ENCODE measurements around the gene CX3CR1.
"Not testable (repeated sequence)": the region's sequence is repeated elsewhere in the genome, so short reads cannot be mapped to it uniquely, and the experiment has no call there.

CX3CR1 gene

DNA sequence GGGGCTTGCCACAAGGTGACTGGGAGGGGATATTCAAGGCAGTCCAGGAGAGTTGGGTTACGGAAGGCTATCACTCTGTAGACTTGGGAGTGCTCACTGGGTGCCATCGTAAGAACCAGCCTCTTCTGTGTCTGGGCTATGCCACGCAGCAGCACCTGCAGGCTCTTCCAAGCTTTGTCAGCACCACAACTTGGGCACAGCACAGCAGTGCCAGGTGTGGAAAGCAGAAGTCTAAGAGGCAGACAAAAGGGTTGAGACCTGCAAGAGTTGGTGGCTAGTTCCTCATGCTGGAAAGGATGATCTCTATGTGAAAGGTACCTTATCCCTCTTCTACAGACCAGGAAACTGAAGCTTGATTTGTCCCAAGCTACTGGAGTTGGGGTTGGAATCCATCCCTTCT lies 15.8 kb downstream of the CX3CR1 start:
- DNase-seq (ENCODE audit: low spot score) = no peak

DNA sequence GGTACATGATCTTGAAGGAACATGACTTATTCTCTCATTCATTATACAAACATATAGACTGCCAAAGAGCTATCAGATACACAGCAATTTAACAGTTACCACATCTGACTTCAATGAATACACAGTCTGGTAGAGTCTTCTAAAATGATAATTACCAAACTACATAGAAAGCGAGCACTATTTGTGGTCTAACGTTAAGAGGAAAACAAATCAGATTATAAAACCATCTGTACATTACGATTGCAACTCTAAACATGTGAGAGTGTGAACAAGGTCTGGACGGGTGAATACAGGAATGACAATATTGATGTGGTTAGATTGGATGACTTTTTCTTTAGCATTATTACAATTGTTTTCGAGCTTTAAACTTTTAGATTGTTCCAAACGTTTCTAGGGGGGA lies 16.3 kb downstream of the CX3CR1 start:
- no peak for DNase-seq (ENCODE audit: low spot score)

DNA sequence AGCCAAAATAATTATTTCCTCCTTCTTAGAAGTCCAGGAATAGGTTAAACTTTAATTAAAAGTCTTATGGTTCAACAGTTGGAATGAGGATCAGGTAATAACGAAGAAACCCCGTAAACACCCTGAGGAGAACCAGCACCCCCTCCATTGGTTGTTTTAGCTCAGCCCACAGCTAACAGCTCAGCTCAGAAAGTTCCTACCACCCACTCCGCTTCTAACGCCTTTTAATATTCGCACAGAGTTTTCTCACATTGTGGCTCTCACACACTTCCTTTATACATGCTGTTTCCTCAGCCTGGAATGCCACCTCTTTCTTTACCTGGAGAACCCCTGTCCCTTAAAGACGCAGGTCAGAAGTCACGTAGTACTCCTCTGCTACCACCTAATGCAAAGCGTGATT lies 17.0 kb downstream of the CX3CR1 start:
- DNase-seq (ENCODE audit: low spot score) = no peak

DNA sequence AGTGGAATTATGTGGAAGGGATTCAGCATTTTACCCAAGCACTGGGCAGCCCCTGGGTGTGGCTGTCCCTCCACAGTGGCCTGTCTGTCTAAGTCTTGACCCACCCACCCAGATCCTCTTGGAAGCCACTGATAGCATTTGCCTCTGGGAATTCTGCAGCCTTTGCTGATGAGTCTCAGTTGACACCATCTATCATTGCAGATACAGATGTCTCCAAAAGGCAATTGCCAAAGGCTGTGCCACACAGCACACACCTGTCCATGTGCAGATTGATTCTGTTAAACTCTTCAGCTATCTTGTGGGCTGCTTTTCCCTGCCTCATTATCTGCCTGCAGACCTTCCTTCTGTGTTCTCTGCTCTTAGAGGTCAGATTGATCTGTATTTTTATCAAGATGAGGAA lies 18.1 kb downstream of the CX3CR1 start:
- DNase-seq (ENCODE audit: low spot score) = no peak

DNA sequence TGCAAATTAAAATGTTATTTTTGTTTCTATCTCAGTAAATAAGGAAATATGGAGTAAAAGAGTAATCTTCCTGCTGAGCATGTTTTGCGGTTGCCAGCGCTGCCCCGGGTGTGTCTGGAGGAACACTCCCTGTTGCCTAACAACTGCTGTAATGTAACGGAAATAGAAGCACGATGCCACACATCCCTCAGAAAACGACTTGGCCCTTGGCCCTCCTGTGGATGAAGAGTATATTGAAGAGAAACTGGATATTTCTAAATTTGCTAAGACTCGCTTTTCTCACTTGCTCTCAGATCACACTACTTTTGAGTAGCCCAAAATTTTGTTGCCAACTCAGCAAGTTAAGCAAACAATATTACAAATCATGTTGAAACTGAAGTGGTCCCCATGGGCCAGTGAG lies 18.9 kb downstream of the CX3CR1 start:
- peak; percentile 83 for DNase-seq (ENCODE audit: low spot score)

DNA sequence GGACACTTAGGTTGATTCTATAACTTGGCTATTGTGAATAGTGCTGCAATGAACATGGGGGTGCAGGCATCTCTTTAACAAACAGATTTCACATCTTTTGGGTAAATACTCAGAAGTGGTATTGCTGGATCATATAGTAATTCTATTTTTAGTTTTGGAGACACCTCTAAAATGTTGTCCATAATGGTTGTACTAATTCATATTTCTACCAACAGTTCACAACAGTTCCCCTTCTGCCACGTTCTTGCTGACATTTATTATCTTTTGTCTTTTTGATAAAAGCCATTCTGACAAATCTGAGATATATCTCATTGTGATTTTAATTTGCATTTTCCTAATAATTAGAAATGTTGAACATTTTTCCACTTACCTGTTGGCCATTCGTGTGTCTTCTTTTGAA lies 19.5 kb downstream of the CX3CR1 start:
- DNase-seq (ENCODE audit: low spot score) = no peak

DNA sequence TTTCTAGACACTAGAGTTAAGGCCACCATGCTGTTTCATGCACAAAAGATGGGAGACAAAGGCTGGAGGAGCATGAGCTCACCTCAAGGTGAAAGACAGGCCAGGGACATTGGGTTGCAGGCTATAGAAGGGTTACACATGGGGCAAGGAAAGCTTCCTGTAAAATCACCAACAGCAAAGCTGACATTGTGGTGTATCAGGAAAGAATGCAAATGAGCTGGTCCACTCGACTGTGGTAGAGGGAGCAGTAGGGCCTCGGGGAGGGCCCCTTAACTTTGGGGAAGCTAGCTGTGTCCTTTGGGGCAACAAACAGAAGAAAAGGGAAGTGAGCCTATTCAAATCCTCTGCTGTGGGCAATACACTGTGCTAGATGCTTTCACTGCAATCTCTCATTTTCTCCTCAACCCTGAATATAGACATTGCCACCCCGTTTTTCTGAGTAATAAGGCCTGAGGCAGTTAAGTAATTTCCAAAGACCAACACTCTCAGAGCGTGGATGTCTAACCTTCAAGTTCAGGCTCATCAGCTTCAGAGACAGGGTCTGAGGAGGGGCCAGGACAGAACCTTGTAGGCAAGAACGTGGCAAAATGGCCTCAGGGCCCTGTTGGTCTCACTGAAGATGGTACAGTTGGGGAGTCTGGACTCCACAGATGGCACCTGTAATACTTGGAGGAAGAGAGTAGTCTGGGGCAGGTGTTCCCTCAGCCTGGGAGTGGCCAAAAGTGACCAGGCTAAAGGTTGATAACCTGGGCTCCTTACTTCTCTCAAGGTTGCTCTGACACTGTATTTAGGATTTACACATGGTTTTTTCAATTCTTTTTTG lies 24.1 kb downstream of the CX3CR1 start:
- DNase-seq (ENCODE audit: low spot score) = peak; percentile 86

DNA sequence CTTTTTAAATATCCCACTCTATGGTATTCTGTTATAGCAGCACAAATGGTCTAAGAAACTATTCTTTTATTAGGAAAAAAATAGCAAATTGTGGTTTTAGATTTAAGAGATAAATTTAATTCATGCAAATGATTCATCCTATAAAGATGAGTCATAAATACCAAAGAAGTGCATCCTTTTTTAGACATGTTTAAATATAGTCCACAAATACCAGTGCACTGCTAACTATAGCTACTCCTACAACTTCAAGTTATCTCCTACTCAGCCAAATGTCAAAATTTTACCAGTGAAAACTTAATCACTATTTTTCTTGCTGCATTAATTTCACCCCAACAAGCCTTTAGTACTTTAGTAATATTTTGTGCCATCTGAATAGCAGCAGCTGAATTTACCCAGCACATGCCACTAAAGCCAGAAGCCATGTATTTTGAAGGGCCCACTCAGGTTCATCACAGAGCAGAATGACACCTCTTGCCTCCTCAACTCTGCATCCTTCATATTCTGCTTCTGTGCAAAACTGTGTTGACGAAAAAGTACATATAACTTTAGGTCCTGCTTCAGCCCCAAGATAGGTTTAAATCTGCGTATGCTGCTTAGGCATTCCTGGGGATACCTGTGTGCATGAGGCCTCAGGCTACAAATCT lies 24.9 kb downstream of the CX3CR1 start:
- peak; percentile 46 for DNase-seq (ENCODE audit: low spot score)

DNA sequence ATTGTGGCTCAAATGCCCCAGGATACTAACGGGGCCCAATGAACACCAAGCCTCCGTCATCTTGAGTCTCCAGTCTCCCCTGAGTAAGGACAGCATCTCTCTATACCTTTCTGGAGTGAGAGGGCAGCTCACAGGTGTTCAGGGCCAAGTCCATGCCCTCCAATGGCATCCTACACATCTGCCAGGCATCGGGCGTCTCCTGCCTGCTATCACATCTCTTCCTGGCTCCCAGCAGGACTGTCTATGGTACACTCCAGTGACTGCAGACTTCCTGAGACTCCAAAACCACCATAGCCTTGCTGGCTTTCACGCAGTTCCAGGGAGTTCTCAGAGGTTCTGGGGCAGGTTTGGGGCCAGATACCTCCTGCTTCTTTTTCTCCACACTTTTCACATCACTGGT lies 28.3 kb downstream of the CX3CR1 start:
- no peak for DNase-seq (ENCODE audit: low spot score)

DNA sequence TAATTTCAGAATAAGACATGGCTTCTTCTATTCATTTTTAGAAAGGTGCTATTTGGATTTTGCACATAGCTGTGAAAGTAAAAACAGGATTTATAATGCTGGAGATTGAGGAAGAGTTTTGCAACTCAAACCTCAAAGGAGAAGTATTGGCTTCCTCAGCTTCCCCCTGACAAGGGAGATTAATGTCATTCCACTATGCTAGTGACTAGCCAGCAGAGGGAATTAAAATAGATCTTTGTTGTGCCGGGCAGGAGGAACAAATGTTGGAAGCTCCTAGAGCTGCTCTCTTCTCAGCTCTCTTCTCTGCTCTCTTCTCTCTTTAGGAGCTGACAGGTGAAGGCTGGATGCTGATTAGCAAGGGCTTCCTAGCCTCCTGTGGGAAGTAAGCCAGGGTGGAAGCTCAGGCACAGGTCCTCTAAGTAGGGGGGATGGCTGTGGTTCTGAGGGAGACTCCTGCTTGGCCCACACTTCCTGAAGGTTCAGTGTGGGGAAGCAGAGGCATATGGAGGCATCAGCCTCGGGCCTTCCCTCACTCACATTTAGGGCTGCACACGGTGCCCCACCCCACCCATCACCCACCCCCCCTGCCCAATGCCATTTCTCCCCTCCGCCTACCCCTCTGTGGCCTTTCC lies 29.6 kb downstream of the CX3CR1 start:
- no peak for DNase-seq (ENCODE audit: low spot score)

DNA sequence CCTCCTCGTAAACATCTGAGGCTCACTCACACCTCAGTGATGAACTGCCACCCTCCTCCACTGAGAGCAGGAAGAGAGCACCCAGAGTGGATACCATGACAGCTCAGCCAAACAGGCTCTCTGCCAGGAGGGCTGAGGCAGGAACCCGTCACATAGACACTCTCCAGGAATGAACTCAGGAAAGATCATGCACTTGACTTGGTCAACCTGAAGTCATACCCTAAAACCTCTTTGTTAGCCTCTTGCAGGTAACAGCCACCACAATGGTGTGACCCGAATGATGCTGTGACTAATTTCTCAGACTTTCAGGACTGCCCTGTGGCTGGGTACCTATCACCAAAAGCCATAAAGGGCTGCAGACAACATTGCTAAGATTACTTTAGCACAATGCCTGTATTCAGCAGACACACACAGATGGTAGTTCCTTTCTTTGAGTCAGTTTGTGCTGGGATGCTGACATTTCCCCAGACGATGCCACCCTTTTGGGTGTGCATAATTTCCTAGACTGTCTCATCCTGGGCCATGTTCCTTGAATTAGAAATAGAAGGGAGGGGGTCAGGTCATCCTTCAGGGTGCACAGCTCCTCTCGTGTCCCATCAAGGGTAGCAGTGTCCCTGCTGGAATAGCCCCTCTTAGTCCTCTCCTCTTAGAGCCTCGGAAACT lies 30.3 kb downstream of the CX3CR1 start:
- no peak for DNase-seq (ENCODE audit: low spot score)

DNA sequence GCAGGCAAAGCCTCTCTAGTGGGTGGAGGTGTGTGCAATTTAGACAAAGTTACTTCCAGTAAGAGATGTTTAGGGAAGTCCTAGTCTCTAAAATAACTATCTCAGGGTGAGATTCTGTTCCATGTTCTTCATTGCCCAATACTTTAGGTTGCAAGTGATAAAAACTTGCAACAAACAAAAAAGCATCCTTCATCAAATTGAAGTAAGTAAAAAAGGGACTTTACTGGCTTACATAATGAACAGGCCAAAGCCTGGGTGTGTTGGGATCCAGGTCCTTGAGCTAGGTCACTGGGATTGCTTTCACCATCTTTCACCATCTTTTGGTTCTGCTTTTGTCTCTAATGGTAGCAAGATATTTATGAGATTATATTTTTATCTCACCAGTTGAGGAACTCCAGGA lies 38.3 kb downstream of the CX3CR1 start:
- no peak for DNase-seq (ENCODE audit: low spot score)

DNA sequence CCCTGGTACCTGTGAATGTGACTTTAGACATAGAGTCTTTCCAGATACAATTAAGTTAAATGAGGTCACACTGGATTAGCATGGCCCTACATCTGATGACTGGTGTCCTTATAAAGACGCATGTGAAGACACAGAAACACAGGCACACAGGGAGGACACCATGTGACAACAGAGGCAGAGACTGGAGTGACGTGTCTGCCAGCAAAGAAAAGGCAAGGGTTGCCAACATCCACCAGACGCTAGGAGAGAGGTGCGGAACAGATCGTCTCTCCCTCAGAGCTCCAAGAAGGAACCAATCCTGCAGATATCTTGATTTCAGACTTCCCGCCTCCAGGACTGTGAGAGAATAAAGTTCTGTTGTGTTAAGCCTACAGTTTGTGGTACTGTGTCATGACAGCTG lies 42.8 kb downstream of the CX3CR1 start:
- no peak for DNase-seq (ENCODE audit: low spot score)

DNA sequence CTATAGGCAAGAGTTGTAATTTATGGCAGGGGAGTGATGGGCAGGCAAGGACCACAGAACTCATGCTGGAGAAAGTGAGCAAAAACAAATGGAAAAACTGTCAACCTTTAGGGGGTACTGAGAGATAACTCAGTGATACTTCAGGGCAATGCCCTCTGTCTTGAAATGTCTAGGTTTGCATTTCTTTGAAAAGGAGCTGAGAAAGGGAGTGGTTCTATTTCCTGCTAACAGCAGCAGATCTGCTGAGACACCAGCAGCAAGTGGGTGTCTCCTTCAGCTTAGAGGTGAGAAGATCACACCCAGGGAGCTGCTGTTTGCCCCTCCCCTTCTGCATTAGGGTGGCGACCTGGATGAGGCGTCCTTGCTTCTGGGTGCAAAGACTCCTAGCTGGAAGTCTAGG lies 45.2 kb downstream of the CX3CR1 start:
- no peak for DNase-seq (ENCODE audit: low spot score)

DNA sequence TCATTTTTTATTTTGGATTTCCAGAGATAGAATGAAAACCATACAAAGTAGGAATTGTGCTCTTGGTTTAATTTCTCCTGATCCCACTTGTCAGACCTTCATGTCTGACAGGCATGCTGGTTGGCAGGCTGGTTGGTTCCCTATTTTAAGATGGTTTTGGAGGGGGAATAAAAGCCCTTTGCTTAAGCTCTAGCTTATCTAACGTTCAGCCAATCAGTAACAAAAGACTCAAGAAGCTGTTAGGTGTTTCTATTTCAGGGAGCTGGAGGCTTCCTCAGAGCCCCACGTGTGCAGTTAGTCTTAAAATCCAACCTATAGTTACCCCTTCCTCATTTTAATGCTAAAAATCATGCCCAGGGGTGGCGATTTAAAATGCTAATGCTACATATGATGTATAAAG lies 47.0 kb downstream of the CX3CR1 start:
- DNase-seq (ENCODE audit: low spot score) = no peak

DNA sequence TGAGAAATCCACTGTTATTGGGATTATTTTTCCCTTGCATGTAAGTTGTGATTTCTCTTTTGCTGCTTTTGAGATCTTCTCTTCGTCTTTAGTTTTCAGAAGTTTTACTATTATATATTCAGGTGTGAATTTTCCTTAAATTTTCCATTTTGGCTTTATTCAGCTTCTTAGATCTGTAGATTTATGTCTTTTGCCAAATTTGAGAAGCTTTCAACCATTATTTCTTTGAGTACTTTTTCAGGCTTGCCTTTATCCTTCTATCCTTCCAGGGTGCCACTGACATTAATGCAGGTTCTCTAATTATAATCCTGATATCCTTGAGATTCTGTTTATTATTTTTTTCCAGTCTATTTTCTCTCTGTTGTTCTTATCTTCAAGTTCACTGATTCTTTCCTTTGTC lies 49.4 kb downstream of the CX3CR1 start:
- no peak for DNase-seq (ENCODE audit: low spot score)

DNA sequence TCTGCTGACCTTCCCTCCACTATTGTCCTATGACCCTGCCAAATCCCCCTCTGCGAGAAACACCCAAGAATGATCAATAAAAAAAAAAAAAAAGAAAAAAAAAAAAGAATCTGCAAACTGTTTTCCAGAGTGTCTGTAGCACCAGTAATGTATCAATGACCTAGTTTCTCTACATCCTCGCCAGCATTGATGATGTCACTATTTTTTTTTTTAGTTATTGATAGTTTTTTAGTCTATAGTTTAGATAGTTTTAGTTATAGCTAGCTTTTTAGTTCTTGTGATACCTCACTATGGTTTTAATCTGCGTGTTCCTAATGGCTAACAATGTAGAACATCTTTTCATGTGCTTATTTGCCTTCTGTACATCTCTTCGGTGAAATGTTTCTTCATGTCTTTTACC lies 51.3 kb downstream of the CX3CR1 start:
- DNase-seq (ENCODE audit: low spot score) = no peak

DNA sequence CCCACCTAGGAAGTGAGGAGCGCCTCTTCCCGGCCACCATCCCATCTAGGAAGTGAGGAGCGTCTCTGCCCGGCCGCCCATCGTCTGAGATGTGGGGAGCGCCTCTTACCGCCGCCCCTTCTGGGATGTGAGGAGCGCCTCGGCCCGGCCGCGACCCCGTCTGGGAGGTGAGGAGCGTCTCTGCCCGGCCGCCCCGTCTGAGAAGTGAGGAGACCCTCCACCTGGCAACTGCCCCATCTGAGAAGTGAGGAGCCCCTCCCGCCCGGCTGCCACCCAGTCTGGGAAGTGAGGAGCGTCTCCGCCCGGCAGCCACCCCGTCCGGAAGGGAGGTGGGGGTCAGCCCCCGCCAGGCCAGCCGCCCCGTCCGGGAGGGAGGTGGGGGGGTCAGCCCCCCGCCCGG lies 52.2 kb downstream of the CX3CR1 start:
- not testable (repeated sequence) for DNase-seq (ENCODE audit: low spot score)

DNA sequence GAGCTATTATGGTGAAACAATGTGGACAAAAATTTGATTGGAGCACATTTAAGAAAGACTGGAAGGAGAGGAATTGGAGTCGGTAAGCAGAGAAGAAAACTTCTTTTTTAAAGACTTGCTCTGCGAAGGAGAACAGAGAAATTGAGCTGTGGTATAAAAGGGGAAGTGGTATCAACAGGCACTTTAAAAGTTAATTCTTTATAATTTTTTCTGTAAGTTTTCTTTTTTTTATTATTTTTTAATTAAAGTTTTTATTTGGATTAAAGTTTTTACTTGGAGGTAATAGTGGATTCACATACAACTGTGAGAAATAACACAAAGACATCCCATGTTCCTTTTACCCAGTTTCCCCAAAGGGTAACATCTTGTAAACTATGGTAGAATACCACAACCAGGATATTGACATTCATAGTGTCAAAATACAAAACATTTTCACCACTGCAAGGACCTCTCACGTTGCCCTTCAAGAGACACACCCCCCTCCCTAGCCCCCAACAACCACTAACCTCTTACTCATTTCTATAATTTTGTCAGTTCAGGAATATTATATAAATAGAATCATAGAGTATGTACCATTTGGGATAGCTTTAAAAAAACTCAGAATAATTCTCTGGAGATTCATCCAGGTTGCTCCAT lies 53.6 kb downstream of the CX3CR1 start:
- peak; percentile 32 for DNase-seq (ENCODE audit: low spot score)

DNA sequence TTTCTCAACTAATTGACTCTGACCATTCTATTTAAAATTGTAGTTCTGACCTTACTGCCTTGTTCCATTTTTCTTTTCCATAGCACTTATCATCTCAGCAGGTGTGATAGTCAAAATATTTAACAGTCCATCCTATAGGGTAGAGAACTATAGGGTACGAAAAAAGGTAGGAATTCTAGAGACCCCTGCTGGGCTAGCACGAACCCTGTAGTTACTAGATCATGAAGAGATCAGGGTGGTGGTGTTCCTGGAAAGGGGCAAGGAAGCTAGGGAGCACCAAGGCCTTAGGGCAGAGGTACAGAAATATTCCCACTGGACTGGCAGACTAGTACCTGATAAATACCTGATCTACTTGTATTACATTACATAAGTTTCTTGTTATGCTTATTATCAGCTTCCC lies 55.5 kb downstream of the CX3CR1 start:
- DNase-seq (ENCODE audit: low spot score) = no peak

DNA sequence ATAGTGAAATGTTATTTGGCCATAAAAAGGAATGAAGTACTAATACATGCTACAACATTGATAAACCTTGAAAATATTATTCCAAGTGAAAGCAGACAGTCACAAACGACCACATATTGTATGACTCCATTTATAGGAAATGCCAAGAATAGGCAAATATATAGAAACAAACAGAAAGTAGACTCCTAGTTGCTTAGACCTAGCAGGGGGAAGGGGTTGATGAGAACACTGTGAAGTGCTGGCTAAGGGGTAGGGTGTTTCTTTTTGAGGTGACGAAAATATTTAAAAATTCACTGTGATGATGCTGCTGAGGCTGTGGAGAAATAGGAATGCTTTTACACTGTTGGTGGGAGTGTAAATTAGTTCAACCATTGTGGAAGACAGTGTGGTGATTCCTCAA lies 56.9 kb downstream of the CX3CR1 start:
- DNase-seq (ENCODE audit: low spot score) = no peak

DNA sequence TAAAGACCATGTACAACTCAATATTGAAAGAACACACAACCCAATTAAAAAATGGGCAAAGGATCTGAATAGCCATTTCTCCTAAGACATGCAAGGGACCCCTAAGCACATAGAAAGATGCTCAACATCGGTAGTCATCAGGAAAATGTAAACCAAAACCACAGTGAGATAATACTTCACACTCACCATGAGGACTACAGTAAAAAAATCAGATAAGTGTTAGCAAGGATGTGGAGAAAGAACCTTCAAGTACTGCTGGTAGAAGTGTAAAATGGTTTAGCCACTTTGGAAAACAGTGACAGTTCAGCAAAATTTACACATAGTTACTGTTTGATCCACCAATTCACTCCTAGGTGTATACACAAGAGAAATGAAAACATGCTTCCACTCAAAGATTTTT lies 57.4 kb downstream of the CX3CR1 start:
- no peak for DNase-seq (ENCODE audit: low spot score)
